ENCODE results near the gene DERL3.

GRCh38 chr22:23833017-23833751, 5.6 kb downstream of the DERL3 start:
- TF ChIP-seq GATA2 (IDR thresholded peaks at IDR 0.05; ENCODE audit: low read depth, low read length) (no peak), GATA3 (IDR thresholded peaks at IDR 0.05; ENCODE audit: low read depth, low read length) (no peak)
